ENCODE results near the gene ID3.
"Not testable (repeated sequence)": the region's sequence is repeated elsewhere in the genome, so short reads cannot be mapped to it uniquely, and the experiment has no call there.

Gene ID3

DNA sequence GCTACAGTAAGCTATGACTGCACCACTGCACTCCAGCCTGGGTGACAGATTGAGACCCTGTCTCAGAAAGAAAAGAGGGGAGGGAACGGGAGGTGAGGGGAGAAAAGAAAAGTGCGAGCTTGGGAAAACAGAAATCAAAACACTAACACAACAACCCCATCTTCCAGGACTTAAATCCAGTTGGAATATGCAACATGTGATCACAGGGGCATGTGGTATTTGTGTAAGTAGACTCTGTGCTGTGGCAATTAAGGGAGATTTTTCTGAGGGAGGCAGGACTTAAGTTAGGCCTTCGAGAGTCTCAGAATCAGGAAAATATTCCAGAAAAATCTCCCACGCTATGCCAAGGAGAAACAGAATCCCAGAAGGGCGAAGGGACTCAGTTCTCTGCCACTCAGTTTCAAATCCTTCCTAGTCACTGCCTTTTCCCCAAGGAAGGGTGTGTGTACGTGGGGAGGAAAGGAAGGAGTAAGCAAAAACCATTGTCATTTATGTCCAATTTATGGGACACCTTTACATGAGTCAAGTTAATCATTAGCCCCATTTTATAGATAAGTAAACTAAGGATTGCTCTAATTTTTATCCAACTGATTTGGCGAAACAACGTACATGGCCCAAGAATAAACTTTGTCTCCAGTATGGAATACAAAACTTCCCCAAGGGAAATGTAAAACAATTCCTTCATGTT is 12.3 kb downstream of the ID3 start:
- DNase-seq = no peak

- no peak for DNase-seq
Observed at GRCh38 chr1:23545851-23546250, 13.4 kb downstream of the ID3 start.

DNA sequence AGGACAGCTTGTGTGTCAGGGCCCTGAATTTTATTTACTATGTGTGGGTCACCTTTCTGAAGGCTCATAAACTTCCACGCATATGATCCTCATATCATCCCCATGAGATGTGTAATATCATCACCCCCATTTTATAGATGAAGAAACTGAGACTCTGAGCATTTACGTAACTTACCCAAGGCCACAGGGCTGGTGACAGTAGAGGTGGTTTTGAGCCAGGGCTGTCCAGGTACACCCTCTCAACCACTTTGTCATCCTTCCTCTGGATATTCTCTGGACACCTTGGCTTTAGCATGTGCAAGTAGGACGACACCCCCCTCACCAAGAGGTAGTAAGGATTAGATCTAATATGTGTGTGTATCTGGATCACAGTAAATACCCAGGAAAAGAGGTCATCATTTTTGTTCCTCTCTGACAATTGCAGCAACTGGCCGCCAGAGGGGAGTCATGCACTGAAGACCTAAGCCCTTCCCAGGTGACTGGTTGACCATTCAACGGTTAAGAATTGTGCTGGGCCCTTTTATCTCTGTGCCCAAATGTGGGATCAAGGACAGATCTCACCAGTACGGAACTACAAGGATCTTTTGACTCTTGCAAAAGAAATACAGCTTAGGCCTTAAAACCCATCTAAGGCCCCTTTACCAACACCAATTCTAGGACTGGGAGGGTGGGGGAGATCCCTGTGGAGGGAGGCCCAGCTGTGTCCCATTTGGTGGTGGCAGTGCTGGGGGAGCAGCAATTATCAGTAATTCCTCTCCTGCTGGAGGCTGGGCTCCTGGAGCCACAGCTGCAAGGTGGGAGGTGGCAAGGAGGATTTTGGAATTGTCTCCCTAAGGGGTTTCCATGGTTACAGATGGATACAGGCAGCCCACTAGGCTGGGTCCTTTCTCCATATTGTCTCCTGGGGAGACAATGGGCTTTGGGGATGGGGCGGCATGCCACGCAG is 14.6 kb downstream of the ID3 start:
- DNase-seq = peak; percentile 73

GRCh38 chr1:23543707-23544443 is 15.4 kb downstream of the ID3 start:
- no peak for DNase-seq

GRCh38 chr1:23542940-23543339 is 16.4 kb downstream of the ID3 start:
- DNase-seq = not testable (repeated sequence)

DNA sequence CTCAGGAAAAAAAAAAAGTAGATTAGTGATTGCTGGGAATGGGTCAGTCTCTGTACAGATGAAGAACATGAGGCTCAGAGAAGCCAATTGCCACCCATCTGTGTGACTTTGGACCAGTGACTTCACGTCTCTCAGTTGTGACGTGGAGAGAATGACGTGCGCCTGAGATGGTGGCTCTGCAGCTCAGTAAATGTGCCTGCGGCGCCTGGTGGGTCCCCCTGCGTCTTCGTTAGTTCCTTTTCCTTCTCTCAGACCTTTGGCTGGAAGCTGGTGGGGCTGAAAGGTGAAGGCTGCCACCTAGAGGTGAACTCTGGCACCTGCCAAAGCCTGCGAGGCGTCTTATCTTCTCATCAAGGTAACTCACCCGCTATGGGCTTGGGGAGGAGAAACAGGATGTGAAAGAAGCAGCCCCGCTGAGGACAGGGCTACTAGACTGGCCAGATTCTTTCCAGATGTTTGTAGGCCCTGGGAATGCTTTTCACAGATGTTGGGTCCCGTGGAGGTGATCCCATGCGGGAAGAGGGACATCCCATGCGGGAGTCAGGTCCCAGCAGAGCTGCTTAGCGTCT is 19.5 kb downstream of the ID3 start:
- DNase-seq = peak; percentile 85

DNA sequence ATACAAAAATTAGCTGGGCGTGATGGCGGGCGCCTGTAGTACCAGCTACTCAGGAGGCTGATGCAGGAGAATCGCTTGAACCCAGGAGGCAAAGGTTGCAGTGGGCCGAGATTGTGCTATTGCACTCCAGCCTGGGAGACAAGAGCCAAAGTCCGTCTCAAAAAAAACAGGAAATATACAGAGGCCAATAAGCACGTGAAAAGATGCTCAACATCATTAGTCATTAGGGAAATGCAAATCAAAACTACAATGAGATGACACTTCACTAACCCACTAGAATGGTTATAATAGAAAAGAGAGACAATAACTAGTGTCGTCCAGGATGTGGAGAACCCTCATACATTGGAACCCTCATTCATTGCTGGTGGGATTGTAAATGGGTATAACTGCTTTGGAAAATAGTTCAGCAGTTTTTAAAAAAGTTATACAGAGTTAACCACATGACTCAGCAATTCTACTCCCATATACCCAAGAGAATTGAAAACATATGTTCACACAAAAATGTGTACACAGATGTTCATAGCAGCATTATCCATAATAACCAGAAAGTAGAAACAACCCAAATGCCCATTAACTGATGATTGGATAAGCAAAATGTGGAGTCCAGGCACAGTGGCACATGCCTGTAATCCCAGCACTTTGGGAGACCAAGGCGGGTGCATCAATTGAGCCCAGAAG is 21.9 kb downstream of the ID3 start:
- peak; percentile 55 for DNase-seq

GRCh38 chr1:23533246-23534023 is 25.9 kb downstream of the ID3 start:
- DNase-seq = no peak

- no peak for DNase-seq
Observed at GRCh38 chr1:23531562-23532094, 27.7 kb downstream of the ID3 start.

DNA sequence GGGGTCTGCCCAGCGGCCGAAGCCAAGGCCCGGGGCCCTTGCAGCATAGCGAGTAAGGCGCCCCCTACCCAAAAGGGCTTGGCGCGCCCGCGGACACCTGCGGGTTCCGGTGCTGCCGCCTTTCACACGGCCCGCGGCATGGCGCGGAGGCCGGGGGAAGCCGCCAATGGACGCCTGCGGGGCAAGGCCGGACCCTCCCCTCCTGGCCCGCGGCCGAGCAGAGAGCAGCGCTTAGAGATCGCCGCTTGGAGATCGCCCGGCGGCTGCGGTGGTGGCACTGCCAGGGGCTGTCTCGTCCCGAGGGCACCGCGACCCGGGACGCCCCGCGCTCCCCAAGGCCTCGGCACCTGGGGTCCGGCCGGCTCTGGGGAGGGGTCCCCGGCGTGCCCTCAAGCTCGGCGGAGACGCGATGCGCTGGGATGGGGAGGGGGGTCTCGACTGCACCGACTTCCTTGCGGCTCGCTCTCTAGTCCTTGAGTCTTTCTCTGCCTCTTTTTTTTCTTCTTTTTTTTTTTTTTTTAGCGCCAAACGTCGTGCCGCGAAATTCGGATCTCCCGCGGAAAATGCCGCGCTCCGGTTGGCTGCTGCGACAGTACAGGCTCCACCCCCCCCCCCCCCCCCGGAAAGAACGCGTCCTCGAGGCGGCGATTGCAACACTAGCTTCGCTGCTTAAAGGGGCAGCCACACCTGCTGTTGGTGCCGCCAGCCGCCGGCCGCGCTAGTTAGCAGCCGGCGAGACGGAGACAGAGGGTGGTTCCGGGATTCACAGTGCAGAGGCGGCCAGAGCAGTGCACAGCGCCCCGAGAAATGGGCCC is 28.3 kb downstream of the ID3 start, which contains the start of gene E2F2:
Gene E2F2, minus strand, starts transcription at position 487 of the 815 bp plus-strand sequence. Its CDS starts 440 bp downstream, at position 47.
- DNase-seq = peak; percentile 90

- DNase-seq = no peak
Observed at GRCh38 chr1:23530087-23530746, 29.1 kb downstream of the ID3 start.

DNA sequence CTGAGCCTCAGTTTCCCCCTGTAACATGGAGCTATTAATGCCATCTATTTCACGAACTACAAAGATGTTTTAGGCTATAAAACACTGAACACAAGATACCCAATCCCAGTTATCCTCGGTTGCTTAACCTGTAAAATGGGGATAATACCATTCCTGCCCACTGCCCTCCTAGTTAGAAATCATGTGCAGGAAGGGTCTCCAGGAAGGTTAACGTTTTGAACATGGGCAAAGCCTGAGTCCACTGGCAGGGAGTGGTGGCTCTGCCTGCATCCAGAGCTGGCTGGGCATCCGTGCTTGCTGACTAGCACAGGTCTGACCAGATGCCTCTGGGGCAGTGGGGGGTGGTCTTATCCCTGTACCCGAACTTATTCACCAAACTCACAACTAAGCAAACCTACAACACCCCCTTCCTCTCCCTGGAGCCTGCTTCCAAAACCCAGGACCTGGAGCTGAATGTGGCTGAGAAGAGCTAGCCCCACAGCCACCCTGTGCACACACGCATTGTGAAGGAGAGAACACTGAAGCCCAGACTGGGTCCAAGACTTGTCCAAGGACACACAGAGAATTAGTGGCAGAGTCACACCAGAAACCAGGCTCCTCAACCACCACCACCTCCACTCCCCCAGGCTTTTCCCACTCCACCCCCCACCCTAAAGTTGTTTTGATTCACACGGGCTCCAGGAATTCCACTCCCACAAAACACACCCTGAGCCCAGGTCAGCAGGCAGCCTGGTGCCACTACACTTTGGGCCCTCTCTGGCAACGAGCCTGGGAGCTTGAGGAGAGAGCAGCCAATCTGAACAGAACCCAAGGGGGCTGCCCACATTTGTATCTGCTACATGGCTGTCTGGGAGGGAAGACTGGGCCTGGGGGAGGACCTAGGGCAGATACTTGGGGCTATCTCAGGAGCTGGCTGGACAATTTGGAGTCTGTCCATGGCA is 29.9 kb downstream of the ID3 start:
- DNase-seq = no peak

GRCh38 chr1:23528250-23528978 is 30.9 kb downstream of the ID3 start:
- DNase-seq = peak; percentile 71

GRCh38 chr1:23527900-23528249 is 31.4 kb downstream of the ID3 start:
- DNase-seq = no peak

- DNase-seq = no peak
Observed at GRCh38 chr1:23527366-23527765, 31.9 kb downstream of the ID3 start.

DNA sequence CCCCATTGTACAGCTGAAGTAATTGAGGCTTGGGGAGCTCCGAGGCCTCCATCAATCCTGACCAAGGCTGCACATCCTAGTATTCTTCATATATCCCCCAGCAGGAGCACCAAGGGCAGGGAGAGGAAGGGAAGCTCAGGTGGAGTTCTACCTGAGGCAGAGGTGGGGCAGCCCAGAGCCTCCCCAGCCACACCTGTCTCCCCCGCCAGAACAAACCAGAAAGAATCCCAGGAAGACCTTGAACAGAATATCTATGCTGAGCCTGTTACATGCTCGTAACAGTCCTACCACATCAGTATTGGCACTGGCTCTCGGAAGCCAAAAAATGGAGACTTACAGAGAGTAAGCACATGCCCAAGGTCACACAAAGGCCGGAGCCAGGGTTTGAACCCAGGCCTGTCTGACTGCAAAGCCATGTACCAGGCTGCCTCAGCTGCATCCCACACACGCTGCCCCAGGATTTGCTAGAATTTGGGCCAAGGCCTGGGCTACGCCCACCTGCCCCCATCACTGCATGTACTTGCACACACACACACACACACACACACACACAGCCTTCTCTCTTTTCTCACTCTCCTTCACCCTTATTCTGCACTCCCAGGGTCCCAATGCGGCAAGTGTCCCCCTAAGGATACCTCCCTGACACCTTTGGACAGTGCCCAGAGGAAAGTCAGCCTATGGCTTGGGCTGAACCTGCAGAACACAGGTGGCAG is 32.8 kb downstream of the ID3 start:
- DNase-seq = no peak

DNA sequence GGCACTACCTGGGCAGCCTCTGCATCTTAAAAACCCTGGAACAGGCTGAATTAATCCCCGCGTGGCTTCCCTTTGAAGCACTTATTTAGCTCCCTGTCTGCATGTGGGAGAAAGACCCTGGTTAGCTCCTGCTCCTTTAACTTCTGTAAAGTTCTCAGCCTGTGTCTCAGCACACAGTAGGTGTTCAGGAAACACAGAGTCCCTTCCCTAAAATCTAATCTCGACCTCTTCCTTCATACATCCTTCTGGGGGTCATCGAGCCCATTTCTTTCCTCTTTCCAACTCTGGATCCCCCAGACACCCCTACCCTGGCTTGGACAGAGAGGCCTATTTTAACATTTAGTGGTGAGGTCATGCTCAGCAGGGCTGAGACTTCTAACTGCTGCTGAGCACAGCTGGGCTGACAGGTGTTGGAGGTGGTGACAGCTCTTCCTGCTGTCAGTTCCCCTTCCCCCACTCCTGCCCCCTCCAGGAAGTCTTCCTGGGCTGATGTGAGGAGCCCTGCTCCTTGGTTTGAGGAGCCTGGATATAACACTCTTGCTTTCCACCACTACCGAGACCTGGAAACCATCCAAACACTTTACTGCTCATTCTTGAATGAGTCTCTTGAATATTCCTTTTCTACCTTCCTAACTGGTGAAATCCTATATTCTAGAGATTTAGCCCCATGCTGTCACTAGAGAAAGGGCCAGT is 33.6 kb downstream of the ID3 start:
- DNase-seq = no peak

All from HCEC 1CT (cell line).